Measurements from ENCODE around the gene GRPEL1.

The GRPEL1 gene

GRCh38 chr4:7066006-7066405 is 1.9 kb downstream of the GRPEL1 start:
- no peak for DNase-seq (ENCODE audit: low read depth in 2 of 2)

GRCh38 chr4:7063362-7063761 is 4.5 kb downstream of the GRPEL1 start:
- no peak for DNase-seq (ENCODE audit: low read depth in 2 of 2)

- DNase-seq (ENCODE audit: low read depth in 2 of 2): no peak
Observed at GRCh38 chr4:7062816-7063215, 5.0 kb downstream of the GRPEL1 start.

- DNase-seq (ENCODE audit: low read depth in 2 of 2): no peak
Observed at GRCh38 chr4:7061815-7062214, 6.0 kb downstream of the GRPEL1 start.

DNA sequence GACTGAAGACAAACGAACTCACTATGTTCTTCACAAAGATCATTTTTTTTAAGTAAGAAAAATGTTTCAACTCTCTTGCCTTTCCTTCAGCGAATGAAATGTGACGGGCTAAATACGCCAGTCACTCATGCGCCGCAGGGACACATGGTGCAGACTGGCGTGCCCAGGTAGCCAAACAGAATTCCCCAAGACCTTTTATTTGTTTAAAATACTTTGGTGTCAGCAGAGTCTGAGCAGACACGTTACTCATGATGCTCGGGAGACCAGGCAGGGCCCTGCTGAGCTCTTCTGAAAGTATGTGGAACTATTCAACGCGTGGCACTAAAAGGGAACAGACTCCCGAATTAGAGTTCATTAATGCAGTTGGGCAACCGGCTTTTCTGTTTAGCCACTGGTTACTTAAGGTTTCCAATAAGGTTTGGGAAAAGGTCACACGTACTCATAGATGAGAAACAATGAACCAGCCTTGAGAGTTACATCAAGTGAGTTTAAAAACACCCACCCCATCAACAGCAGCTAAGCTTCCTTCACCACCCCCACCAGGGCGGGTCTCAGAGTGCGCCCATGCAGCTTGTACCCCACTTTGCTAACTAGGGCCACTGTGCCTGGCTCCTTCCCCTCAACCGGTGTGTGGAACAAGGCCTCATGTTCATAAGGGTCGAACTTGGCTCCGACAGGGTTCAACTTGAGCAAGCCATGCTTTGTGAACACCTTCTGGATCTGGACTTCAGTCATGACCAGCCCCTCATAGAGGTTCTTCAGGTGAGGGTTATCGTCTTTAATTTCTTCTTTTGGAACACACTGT is 7.3 kb downstream of the GRPEL1 start:
- DNase-seq (ENCODE audit: low read depth in 2 of 2): no peak

DNA sequence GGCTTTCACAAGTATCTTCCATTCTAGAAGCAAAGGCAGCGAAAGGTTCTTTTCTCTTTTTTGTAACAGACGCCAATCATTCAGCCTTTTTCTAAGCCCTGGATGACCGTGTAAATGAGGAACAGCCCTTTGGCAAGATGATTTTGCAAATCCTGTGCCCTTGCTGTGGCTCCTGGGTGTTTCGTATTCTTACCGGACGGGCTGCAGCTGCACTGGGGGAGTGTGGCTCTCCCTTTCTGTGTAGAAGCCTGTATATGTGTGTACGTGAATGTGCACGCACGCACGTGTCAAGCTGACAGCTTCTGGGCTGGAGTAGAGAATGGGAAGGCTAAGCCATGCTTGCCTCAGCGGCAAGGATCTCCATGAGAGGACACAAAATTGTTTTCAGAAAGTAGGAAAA is 8.2 kb downstream of the GRPEL1 start:
- no peak for DNase-seq (ENCODE audit: low read depth in 2 of 2)

GRCh38 chr4:7058792-7059191 is 9.1 kb downstream of the GRPEL1 start:
- DNase-seq (ENCODE audit: low read depth in 2 of 2): no peak

GRCh38 chr4:7055990-7056325 is 11.9 kb downstream of the GRPEL1 start:
- no peak for DNase-seq (ENCODE audit: low read depth in 2 of 2)

DNA sequence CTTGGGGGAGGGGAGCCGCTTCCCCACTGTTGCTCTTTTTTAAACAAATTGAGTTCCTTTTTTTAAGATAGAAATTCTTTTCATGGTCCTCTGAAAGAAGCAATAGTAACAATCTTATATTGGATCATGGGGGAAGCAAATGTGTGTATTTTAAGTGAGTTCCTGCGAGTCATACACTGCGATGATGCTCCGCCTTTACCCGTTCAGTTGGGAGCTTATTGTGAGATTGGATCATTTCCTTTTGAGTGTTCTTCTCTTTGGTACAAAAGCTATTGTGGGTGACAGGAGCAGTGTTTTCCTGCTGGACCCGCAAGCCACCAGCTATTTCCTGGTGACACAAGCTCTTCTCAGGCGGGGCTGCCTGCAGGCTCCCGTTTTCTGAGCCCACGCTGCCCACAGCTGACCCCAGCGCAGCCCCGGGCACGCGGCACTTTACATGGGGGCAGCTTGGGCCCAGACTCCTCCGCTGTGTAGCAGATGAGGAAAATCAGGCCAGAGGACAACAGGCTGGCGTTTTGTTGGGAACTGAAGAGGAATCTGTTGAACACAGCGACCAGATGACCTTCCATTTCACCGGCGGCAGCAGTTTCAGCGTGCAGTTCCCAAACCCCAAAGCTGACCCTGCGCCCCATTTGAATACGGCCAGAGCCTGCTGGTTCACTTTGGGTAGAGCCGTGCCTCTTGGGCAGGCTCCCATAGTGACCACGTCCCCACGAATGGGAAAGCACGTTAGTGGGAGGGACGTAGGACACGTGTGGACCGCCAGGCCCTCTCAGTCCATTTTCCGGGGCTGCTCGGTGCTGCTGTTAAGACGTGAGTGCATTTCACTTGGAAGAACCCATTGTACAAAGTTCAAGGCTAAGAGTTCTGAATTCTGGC is 12.5 kb downstream of the GRPEL1 start:
- no peak for DNase-seq (ENCODE audit: low read depth in 2 of 2)

DNA sequence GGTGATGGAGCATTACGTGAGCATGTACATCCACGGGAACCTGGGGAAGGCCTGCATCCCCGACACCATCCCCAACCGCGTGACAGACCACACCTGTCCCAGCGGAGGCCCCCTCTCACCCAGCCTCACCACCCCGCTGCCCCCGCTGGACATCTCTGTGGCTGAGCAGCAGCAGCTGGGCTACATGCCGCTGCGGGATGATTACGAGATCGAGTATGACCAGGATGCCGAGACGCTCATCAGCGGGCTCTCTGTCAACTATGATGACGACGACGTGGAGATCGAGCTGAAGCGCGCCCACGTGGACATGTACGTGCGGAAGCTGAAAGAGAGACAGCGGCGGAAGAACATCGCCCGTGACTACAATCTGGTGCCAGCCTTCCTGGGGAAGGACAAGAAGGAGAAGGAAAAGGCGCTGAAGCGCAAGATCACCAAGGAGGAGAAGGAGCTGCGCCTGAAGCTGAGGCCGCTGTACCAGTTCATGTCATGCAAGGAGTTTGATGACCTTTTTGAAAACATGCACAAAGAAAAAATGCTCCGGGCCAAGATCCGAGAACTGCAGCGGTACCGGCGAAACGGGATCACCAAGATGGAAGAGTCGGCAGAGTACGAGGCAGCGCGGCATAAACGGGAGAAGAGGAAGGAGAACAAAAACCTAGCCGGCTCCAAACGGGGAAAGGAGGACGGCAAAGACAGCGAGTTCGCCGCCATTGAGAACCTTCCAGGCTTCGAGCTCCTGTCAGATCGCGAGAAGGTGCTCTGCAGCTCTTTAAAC is 13.6 kb downstream of the GRPEL1 start:
- DNase-seq (ENCODE audit: low read depth in 2 of 2): no peak

- no peak for DNase-seq (ENCODE audit: low read depth in 2 of 2)
Observed at GRCh38 chr4:7052923-7053715, 14.7 kb downstream of the GRPEL1 start.

DNA sequence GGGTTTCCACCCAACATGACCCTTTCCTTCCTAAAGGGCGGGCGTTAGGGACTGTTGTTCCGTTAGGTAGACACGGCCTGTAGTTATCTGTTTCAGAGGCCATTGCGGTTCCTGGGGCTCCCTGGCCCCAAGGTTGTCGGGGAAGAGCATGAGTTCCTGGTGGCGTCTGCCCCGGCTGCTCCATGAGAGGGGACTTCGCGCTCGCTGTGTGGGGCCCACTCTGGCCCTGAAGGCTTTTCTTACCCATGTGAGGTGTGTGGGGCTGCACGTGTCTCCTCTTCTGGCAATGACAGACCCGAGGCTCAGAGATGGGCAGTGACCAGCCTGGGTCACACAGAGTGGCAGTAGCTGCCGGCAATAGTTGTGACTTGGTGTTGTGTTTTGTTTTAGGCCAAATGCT is 15.6 kb downstream of the GRPEL1 start:
- no peak for DNase-seq (ENCODE audit: low read depth in 2 of 2)

DNA sequence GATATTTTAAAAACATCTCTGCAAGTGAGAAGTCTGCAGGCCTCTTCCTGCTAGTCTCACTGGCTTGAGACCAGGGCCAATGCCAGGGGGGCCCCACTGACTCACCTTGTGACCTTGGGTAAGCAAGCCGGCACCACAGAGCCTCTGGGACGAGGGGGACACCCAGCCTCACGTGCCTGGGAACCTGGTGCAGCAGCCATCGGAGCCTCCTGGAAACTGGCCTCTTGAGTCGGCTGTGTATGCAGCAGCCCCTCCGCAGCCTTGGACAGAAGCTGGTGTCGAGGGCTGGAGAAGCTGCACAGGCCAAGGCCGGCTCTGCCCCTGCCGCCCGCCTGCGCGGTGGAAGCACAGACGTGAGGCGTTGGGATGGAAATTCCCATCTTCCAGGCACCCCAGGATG is 16.0 kb downstream of the GRPEL1 start:
- DNase-seq (ENCODE audit: low read depth in 2 of 2): no peak

DNA sequence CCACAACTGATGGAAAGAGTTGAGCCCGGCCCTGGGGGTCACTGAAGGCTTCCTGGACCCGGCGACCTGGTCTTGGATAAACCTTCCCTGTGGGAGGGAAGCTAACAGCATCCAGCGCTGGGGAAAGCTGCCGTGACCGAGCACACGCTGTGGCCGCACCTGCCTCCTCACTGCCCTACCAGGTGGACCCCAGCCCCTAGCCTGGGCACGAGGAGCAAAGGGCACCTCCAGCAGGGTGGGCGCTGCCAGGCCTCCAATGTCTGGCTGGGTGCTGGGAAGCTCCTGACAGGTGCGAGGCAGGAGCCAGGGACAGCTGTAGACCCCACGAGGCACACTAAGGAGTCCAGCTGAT is 16.7 kb downstream of the GRPEL1 start:
- DNase-seq (ENCODE audit: low read depth in 2 of 2): no peak

DNA sequence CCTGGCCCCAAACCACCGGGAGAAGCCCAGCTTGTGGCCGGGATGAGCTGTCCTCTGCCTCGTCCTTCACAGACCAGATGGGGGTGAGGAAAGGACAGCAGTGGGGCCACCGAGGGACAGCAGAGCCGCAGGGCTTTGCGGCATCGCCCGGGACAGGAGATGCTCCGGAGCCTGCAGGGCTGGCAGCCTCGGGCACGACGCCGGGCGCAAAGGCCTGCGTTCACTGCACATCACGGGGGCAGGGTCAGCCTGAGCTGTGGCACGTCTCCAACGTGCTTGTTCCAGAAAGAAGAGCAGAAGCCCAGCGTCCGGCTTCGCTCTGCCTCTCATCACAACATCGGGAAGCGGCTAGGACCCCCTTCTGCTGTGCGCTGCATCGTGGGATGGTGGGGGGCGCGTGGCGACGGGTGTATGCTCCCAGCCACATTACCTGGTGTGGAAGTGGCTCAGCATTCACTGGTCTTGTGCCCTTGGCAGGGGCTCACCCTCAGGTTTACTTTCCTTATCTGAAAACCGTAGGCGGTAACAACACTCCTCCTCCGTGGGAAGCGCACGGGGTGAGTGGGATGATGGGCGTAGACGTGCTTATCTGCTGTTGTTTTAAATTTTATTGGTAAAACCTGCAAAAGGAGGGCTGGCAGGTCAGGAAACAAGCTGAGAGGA is 17.3 kb downstream of the GRPEL1 start:
- DNase-seq (ENCODE audit: low read depth in 2 of 2): no peak

DNA sequence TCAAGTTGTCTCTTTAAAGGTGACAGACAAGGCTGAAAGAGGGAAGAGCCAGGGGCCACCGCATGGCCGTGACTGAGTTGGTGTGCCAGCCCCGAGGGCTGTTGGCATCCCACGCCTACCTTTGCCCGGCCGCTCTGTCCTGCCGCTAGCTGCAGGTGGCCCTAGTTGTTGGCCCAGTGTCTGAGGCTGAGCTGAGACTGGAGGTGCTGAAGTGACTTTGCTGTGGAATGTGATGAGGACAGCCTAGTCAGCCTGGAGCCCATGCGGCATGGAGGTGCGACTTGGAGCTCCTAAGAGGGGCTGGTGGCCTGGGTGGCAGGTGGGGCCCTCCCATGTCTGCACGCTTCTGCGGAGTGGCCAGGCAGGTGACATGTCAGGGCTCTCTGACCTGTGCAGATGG is 18.1 kb downstream of the GRPEL1 start:
- no peak for DNase-seq (ENCODE audit: low read depth in 2 of 2)

DNA sequence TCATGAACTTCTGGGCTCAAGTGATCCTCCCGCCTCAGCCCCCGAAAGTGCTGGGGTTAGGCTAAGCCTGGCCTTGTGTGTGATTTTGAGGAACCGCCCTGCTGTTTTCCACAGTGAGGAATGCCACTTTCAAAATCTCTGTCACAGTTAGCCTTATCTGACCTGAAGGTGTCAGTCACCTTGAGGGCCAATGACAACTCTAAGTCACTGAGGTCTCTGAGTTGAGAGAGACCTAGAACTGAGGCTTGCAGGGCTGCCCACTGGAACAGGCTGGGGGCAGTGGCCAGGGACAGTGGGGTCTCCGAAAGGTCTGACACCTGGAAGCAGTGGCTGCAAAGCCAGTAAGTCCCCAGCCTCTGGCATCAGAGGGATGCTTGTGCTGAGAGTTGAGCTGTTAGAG is 18.6 kb downstream of the GRPEL1 start:
- no peak for DNase-seq (ENCODE audit: low read depth in 2 of 2)

GRCh38 chr4:7048642-7049041 is 19.2 kb downstream of the GRPEL1 start:
- no peak for DNase-seq (ENCODE audit: low read depth in 2 of 2)

DNA sequence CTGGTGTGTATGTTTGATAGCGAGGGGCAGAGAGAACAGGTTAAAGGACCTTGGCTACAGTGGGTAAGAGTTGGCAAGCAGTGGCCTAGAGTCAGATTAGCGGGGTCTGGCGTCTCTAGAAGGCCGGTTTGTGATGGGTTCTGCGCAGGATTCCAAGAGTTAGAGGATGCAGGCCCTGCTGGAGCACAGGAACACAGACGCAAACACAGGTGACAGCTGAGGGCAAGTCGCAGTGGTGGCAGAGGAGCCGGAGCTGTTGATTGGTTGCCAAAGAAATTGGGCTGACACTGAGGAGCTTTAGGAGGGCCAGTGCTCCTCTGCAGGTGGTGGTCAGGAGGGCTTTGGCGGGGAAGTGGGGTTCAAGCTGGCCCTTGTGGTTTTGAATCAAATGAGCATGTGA is 20.9 kb downstream of the GRPEL1 start:
- DNase-seq (ENCODE audit: low read depth in 2 of 2): no peak

DNA sequence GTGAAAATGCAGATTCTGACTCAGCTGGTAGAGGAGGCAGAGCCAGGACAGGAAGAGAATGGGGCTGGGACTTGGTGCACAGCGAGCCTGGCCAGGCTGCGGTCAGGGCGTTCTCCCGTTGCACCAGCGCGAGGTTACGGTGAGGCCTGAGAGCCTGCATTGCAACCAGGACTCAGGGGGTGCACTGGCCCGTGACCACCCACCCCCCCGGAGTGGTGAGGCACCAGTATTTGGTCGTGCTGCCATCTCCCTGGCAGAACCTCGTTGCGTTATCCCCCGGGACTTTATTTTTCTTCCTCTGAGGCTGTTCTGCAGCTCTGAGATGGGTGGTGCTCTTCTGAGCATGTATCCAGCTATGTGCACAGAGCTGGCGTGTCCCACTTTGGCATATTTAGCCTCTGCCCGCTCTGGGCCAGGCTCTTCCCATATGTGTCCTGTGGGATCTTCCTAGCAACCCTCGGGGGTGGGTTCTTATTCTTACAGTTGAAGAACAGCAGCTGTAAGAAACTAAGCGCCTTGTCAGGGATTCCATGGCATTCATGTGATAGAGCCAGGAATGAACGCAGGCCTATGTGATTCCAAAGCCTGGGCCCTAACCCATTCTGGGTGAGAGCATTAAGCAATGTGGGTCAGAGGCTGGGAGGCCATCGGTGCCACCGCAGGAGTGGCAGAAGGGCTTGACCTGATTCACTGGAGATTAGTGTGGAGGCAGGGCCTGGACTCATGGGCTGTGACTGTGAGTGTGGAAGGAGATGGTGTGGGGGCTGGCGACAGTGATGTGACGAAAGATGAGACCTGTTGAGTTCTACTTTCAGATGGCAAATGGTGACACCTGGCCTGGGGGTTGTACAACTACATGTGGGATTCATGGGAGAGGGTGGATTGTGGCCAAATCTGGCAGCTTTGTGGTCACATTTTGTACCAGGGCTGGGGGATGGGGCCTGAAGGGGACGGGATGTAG is 21.6 kb downstream of the GRPEL1 start:
- DNase-seq (ENCODE audit: low read depth in 2 of 2): no peak
